GM18909 (cell line): ENCODE results near the gene CSF1R.

Experiments
- ATAC-seq: cut with Tn5 transposase; IDR thresholded peaks from one replicate; pipeline ENCODE4 v1.9.1; 2021; ENCODE audit warnings: mild to moderate bottlenecking; ENCODE audit not compliant: unreplicated experiment, poor library complexity

The CSF1R gene

GRCh38 chr5:150121448-150122157 is 35.2 kb upstream of the CSF1R start:
- ATAC-seq, result no peak

GRCh38 chr5:150120617-150121447 is 34.5 kb upstream of the CSF1R start:
- ATAC-seq, result no peak

- no peak for ATAC-seq
Observed at GRCh38 chr5:150120062-150120441, 33.7 kb upstream of the CSF1R start.

- ATAC-seq, result no peak
Observed at GRCh38 chr5:150119421-150120061, 33.2 kb upstream of the CSF1R start.

- no peak for ATAC-seq
Observed at GRCh38 chr5:150118561-150119229, 32.3 kb upstream of the CSF1R start.

GRCh38 chr5:150117945-150118560 is 31.7 kb upstream of the CSF1R start:
- ATAC-seq, result no peak

GRCh38 chr5:150116667-150117400 is 30.5 kb upstream of the CSF1R start:
- ATAC-seq, result no peak

GRCh38 chr5:150114773-150115408 is 28.5 kb upstream of the CSF1R start:
- no peak for ATAC-seq

GRCh38 chr5:150114102-150114641 is 27.8 kb upstream of the CSF1R start:
- ATAC-seq, result no peak

- no peak for ATAC-seq
Observed at GRCh38 chr5:150113047-150113744, 26.8 kb upstream of the CSF1R start.

- ATAC-seq, result no peak
Observed at GRCh38 chr5:150112201-150113046, 26.1 kb upstream of the CSF1R start.

- no peak for ATAC-seq
Observed at GRCh38 chr5:150111122-150111521, 24.8 kb upstream of the CSF1R start.

GRCh38 chr5:150109921-150110320 is 23.6 kb upstream of the CSF1R start:
- no peak for ATAC-seq

GRCh38 chr5:150108711-150109514 is 22.6 kb upstream of the CSF1R start:
- ATAC-seq, result no peak

- no peak for ATAC-seq
Observed at GRCh38 chr5:150107909-150108447, 21.6 kb upstream of the CSF1R start.

- ATAC-seq, result no peak
Observed at GRCh38 chr5:150106674-150107426, 20.5 kb upstream of the CSF1R start.
